WERI-Rb-1 (cell line): ENCODE measurements around the gene IGLL1.

Experiments used
- DNase-seq: peaks from one replicate; pipeline ENCODE4 v3.0.0-alpha.2; 2020
- H3K27ac ChIP-seq: fragments of 250-450 bp; sonication (Bioruptor Pico); 2 replicates; pipeline ENCODE4 v1.5.1; 2020; ENCODE audit warnings: mild to moderate bottlenecking, moderate library complexity
- H3K27me3 ChIP-seq: fragments of 250-450 bp; sonication (Bioruptor Pico); 2 replicates; pipeline ENCODE4 v1.5.1; 2021; ENCODE audit warnings: mild to moderate bottlenecking, low read depth, moderate library complexity; ENCODE audit not compliant: insufficient read depth, severe bottlenecking
- H3K36me3 ChIP-seq: fragments of 250-450 bp; sonication (Bioruptor Pico); 2 replicates; pipeline ENCODE4 v1.5.1; 2020; ENCODE audit warnings: mild to moderate bottlenecking, moderate library complexity
- H3K4me3 ChIP-seq: 2 replicates; pipeline ENCODE4 v1.5.1; 2011; ENCODE audit warnings: low read depth, mild to moderate bottlenecking, control low read depth, low read length
- H3K9me3 ChIP-seq: fragments of 250-450 bp; sonication (Bioruptor Pico); 2 replicates; pipeline ENCODE4 v1.5.1; 2021; ENCODE audit warnings: mild to moderate bottlenecking, moderate library complexity; ENCODE audit not compliant: severe bottlenecking
- CTCF ChIP-seq: IDR thresholded peaks from 2 replicates; pipeline ENCODE4 v1.5.1; 2011; ENCODE audit warnings: low read depth, mild to moderate bottlenecking, control low read depth, inconsistent platforms, low read length

The IGLL1 gene

GRCh38 chr22:23557467-23557866, 22.6 kb downstream of the IGLL1 start:
- H3K36me3 ChIP-seq = no peaks in the 10 kb centered on the region
- H3K27me3 ChIP-seq = no peaks in the 10 kb centered on the region
- no peaks in the 10 kb centered on the region for H3K9me3 ChIP-seq
- H3K4me3 ChIP-seq = no peak overlapping the region
- no peak overlapping the region for H3K27ac ChIP-seq
- TF ChIP-seq CTCF = no peak
- DNase-seq = no peak

GRCh38 chr22:23557036-23557435, 23.1 kb downstream of the IGLL1 start:
- Histone ChIP-seq H3K27me3 (no peaks in the 10 kb centered on the region), H3K36me3 (no peaks in the 10 kb centered on the region), H3K27ac (no peak overlapping the region), H3K9me3 (no peaks in the 10 kb centered on the region), H3K4me3 (no peak overlapping the region)
- no peak for TF ChIP-seq CTCF
- DNase-seq = no peak

- no peak for TF ChIP-seq CTCF
- Histone ChIP-seq H3K36me3 (no peaks in the 10 kb centered on the region), H3K27me3 (no peaks in the 10 kb centered on the region), H3K9me3 (no peaks in the 10 kb centered on the region), H3K27ac (no peak overlapping the region), H3K4me3 (no peak overlapping the region)
- DNase-seq = no peak
These were observed 24.0 kb downstream of the IGLL1 start for GRCh38 chr22:23556026-23556620.

GRCh38 chr22:23555118-23555517, 25.0 kb downstream of the IGLL1 start:
- TF ChIP-seq CTCF = no peak

DNA sequence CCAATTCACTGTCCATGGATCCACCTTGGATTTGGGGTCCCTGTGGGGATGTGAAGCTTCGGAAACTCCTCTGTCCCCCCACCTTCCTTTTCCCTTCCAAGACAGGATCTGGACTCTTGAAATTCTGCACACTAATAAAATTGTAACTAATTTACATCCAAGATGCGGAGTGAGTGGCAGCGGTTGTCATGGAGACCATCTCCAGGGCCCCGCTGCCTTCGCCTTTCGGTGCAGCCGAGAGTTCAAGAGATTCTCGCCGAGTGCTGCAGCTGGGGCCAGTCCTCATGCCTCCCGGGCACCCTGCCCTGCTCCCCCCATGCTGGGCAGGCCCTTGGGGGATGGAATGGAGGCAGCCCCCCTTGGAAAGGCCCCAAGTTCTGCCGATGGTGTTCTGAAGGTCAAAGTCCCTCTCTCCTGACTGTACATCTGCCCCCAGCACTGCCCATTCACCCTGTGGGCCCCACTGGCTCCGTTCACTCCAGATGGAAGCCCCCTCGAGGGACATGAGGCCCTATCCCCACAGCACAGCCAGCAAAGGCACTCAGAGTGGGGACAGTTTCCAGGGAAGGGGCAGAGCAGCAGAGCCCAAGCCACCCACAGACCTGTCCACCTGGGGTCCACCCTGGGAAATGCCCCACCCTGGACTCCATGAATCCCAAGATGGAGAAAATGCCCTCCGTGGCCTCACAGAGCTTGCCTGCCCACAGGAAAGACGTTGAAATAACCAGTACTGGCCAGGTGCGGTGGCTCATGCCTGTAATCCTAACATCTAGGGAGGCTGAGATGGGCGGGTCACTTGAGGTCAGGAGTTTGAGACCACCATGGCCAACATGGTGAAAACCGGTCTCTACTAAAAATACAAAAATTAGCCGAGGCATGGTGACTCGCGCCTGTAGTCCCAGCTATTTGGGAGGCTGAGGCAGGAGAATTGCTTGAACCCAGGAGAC, 25.9 kb downstream of the IGLL1 start:
- no peak for TF ChIP-seq CTCF
- Histone ChIP-seq H3K36me3 (no peaks in the 10 kb centered on the region), H3K9me3 (peaks cover 2% of the 10 kb centered on the region), H3K4me3 (no peak overlapping the region), H3K27me3 (no peaks in the 10 kb centered on the region), H3K27ac (no peak overlapping the region)
- no peak for DNase-seq

More at GRCh38 chr22:23555118-23555517, 25.0 kb downstream of the IGLL1 start:
- Histone ChIP-seq H3K9me3 (peaks cover 2% of the 10 kb centered on the region), H3K4me3 (no peak overlapping the region), H3K27me3 (no peaks in the 10 kb centered on the region), H3K36me3 (no peaks in the 10 kb centered on the region), H3K27ac (no peak overlapping the region)
- no peak for DNase-seq
